Neural cell (in vitro differentiated cells): ENCODE results near the gene CDCP2.
"Not testable (repeated sequence)": the region's sequence is repeated elsewhere in the genome, so short reads cannot be mapped to it uniquely, and the experiment has no call there.

Source experiments
- CTCF ChIP-seq: fragments of 450-650 bp; IDR thresholded peaks from 2 replicates; pipeline ENCODE4 v1.5.1; 2014; ENCODE audit warnings: antibody characterized with exemption, mild to moderate bottlenecking, moderate library complexity; ENCODE audit not compliant: poor library complexity, severe bottlenecking
- EP300 ChIP-seq: fragments of 450-650 bp; conservative IDR thresholded peaks from 2 replicates; pipeline ENCODE4 v1.6.1; 2014; ENCODE audit warnings: antibody characterized with exemption, mild to moderate bottlenecking, moderate library complexity; ENCODE audit not compliant: poor library complexity, severe bottlenecking
- EZH2 ChIP-seq: fragments of 200-600, 300-800 bp; shearing (Covaris generic), sonication (generic); IDR thresholded peaks from 2 replicates; pipeline ENCODE4 v1.6.1; 2014; ENCODE audit warnings: antibody characterized with exemption, low read length, borderline replicate concordance, mild to moderate bottlenecking; ENCODE audit not compliant: insufficient read depth, poor library complexity, severe bottlenecking
- MXI1 ChIP-seq: fragments of 450-650 bp; conservative IDR thresholded peaks from 2 replicates; pipeline ENCODE4 v1.6.1; 2014; ENCODE audit warnings: antibody characterized with exemption, mild to moderate bottlenecking; ENCODE audit not compliant: poor library complexity, severe bottlenecking
- POLR2AphosphoS5 ChIP-seq: IDR thresholded peaks from 2 replicates; pipeline ENCODE4 v1.6.1; 2012
- RAD21 ChIP-seq: fragments of 450-650 bp; conservative IDR thresholded peaks from 2 replicates; pipeline ENCODE4 v1.6.1; 2014; ENCODE audit warnings: antibody characterized with exemption, mild to moderate bottlenecking, moderate library complexity
- REST ChIP-seq: IDR thresholded peaks from 2 replicates; pipeline ENCODE4 v1.6.1; 2012; ENCODE audit warnings: borderline replicate concordance
- SMC3 ChIP-seq: fragments of 450-650 bp; conservative IDR thresholded peaks from 2 replicates; pipeline ENCODE4 v1.6.1; 2014; ENCODE audit warnings: antibody characterized with exemption, mild to moderate bottlenecking, moderate library complexity; ENCODE audit not compliant: poor library complexity
- TAF1 ChIP-seq: IDR thresholded peaks from 2 replicates; pipeline ENCODE4 v1.6.1; 2012; ENCODE audit warnings: low read depth

- not testable (repeated sequence) for TF ChIP-seq POLR2AphosphoS5, CTCF, REST, RAD21, MXI1, TAF1, EZH2, EP300, SMC3
These were observed 48.2 kb downstream of the CDCP2 start for GRCh38 chr1:54104613-54105012.
